HEK293 (cell line): Measurements from ENCODE around the gene ARHGAP26.
A peak's percentile ranks its signal among the peaks of the same experiment; 100 is the strongest.

ENCODE experiments used
- ZBTB1 ChIP-seq: fragments of 450-650 bp; formaldehyde crosslinking; IDR thresholded peaks from 2 replicates; pipeline ENCODE4 v1.5.1; 2016; ENCODE audit warnings: missing biosample characterization, missing genetic modification characterization
- ZNF692 ChIP-seq: fragments of 450-650 bp; formaldehyde crosslinking; IDR thresholded peaks from 2 replicates; pipeline ENCODE4 v1.5.1; 2016; ENCODE audit warnings: missing biosample characterization, missing genetic modification characterization
- TF ChIP-seq, protein P1 (sequence below): fragments of 450-650 bp; formaldehyde crosslinking; IDR thresholded peaks from 2 replicates; pipeline ENCODE4 v1.5.1; 2016; ENCODE audit warnings: missing biosample characterization, missing genetic modification characterization
- TF ChIP-seq, protein P2 (sequence below): fragments of 450-650 bp; IDR thresholded peaks from 2 replicates; pipeline ENCODE4 v1.5.1; 2018; ENCODE audit warnings: missing biosample characterization, missing genetic modification characterization
- TF ChIP-seq, protein P3 (sequence below): fragments of 450-650 bp; formaldehyde crosslinking; IDR thresholded peaks from 2 replicates; pipeline ENCODE4 v1.5.1; 2017; ENCODE audit warnings: missing biosample characterization, missing genetic modification characterization

GRCh38 chr5:142725231-142726187 is 44.7 kb upstream of the ARHGAP26 start:
- TF ChIP-seq ZBTB1 (tag by site-specific recombination): no peak
- TF ChIP-seq ZNF692 (tag by site-specific recombination): 0 out of 2 replicates have a peak, but pooled peaks have one; percentile 17
- TF ChIP-seq, protein P1, sequence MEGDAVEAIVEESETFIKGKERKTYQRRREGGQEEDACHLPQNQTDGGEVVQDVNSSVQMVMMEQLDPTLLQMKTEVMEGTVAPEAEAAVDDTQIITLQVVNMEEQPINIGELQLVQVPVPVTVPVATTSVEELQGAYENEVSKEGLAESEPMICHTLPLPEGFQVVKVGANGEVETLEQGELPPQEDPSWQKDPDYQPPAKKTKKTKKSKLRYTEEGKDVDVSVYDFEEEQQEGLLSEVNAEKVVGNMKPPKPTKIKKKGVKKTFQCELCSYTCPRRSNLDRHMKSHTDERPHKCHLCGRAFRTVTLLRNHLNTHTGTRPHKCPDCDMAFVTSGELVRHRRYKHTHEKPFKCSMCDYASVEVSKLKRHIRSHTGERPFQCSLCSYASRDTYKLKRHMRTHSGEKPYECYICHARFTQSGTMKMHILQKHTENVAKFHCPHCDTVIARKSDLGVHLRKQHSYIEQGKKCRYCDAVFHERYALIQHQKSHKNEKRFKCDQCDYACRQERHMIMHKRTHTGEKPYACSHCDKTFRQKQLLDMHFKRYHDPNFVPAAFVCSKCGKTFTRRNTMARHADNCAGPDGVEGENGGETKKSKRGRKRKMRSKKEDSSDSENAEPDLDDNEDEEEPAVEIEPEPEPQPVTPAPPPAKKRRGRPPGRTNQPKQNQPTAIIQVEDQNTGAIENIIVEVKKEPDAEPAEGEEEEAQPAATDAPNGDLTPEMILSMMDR (tag by site-specific recombination): no peak
- TF ChIP-seq, protein P2, sequence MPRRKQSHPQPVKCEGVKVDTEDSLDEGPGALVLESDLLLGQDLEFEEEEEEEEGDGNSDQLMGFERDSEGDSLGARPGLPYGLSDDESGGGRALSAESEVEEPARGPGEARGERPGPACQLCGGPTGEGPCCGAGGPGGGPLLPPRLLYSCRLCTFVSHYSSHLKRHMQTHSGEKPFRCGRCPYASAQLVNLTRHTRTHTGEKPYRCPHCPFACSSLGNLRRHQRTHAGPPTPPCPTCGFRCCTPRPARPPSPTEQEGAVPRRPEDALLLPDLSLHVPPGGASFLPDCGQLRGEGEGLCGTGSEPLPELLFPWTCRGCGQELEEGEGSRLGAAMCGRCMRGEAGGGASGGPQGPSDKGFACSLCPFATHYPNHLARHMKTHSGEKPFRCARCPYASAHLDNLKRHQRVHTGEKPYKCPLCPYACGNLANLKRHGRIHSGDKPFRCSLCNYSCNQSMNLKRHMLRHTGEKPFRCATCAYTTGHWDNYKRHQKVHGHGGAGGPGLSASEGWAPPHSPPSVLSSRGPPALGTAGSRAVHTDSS: no peak
- TF ChIP-seq, protein P3, sequence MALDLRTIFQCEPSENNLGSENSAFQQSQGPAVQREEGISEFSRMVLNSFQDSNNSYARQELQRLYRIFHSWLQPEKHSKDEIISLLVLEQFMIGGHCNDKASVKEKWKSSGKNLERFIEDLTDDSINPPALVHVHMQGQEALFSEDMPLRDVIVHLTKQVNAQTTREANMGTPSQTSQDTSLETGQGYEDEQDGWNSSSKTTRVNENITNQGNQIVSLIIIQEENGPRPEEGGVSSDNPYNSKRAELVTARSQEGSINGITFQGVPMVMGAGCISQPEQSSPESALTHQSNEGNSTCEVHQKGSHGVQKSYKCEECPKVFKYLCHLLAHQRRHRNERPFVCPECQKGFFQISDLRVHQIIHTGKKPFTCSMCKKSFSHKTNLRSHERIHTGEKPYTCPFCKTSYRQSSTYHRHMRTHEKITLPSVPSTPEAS: no peak
